ENCODE measurements around the gene TBC1D26.
"Not testable (repeated sequence)": the region's sequence is repeated elsewhere in the genome, so short reads cannot be mapped to it uniquely, and the experiment has no call there.

The TBC1D26 gene

GRCh38 chr17:15744074-15744676 is 12.1 kb downstream of the TBC1D26 start:
- no peak for DNase-seq (ENCODE audit: low spot score)

GRCh38 chr17:15744885-15745284 is 12.8 kb downstream of the TBC1D26 start:
- DNase-seq (ENCODE audit: low spot score), result no peak

- DNase-seq (ENCODE audit: low spot score), result not testable (repeated sequence)
Measured at GRCh38 chr17:15749403-15749802, 17.3 kb downstream of the TBC1D26 start.

GRCh38 chr17:15768865-15769533 is 36.9 kb downstream of the TBC1D26 start:
- DNase-seq (ENCODE audit: low spot score), result not testable (repeated sequence)

- not testable (repeated sequence) for DNase-seq (ENCODE audit: low spot score)
Measured at GRCh38 chr17:15770679-15771078, 38.6 kb downstream of the TBC1D26 start.

- DNase-seq (ENCODE audit: low spot score), result no peak
Measured at GRCh38 chr17:15776871-15777270, 44.8 kb downstream of the TBC1D26 start.

- no peak for DNase-seq (ENCODE audit: low spot score)
Measured at GRCh38 chr17:15777297-15777696, 45.2 kb downstream of the TBC1D26 start.

- DNase-seq (ENCODE audit: low spot score), result no peak
Measured at GRCh38 chr17:15777717-15778116, 45.6 kb downstream of the TBC1D26 start.

GRCh38 chr17:15779119-15779518 is 47.0 kb downstream of the TBC1D26 start:
- no peak for DNase-seq (ENCODE audit: low spot score)

GRCh38 chr17:15780188-15780587 is 48.1 kb downstream of the TBC1D26 start:
- DNase-seq (ENCODE audit: low spot score), result no peak

GRCh38 chr17:15782866-15783265 is 50.8 kb downstream of the TBC1D26 start:
- no peak for DNase-seq (ENCODE audit: low spot score)

- no peak for DNase-seq (ENCODE audit: low spot score)
Measured at GRCh38 chr17:15783461-15783860, 51.4 kb downstream of the TBC1D26 start.

GRCh38 chr17:15784351-15784750 is 52.3 kb downstream of the TBC1D26 start:
- DNase-seq (ENCODE audit: low spot score), result not testable (repeated sequence)

GRCh38 chr17:15787363-15788075 is 55.4 kb downstream of the TBC1D26 start:
- not testable (repeated sequence) for DNase-seq (ENCODE audit: low spot score)

- not testable (repeated sequence) for DNase-seq (ENCODE audit: low spot score)
Measured at GRCh38 chr17:15788365-15788764, 56.3 kb downstream of the TBC1D26 start.

All from HuH-7.5 (cell line).